ENCODE data around the gene KLHL29. TPM values are rescaled to one million over a fixed set of nuclear protein-coding genes. Genes with fewer than 3 reads are reported as not detected.

Gene KLHL29
- total RNA-seq, 3 donors from 2014 or later (not counting 1 experiment from before 2014, with no cell fraction given) = 0.24 to 0.43 (median 0.33) TPM

GRCh38 chr2:23359631-23360567, 25.1 kb upstream of the KLHL29 start:
- H3K4me3 Mint-ChIP-seq = no peak overlapping the region
- intact Hi-C loops (cut with micrococcal nuclease) = no loop called here
- H3K27ac ChIP-seq (ENCODE audit: low read length) = no peak overlapping the region
- WGBS (ENCODE audit: insufficient coverage) = 96% methylated on average over 19 of the region's 19 CpGs
- no peaks in the 10 kb centered on the region for H3K4me1 ChIP-seq (ENCODE audit: control insufficient read depth, insufficient read depth, low read length)
- H3K27me3 Mint-ChIP-seq (ENCODE audit: low read depth in 2 of 2) = peaks cover 11 to 21% of the 10 kb centered on the region in 2 donors
- DNase-seq (no peak), ATAC-seq (no peak)
- no peaks in the 10 kb centered on the region for H3K9me3 ChIP-seq (ENCODE audit: control insufficient read depth, insufficient read depth, low read length)
- H3K4me3 ChIP-seq (ENCODE audit: low read length) = no peak overlapping the region
- no peak for TF ChIP-seq CTCF (IDR thresholded peaks at IDR 0.05)
- H3K9me3 Mint-ChIP-seq = no peaks in the 10 kb centered on the region
- H3K27ac Mint-ChIP-seq = no peak overlapping the region
- H3K4me1 Mint-ChIP-seq = no peaks in the 10 kb centered on the region
- H3K36me3 ChIP-seq (ENCODE audit: control insufficient read depth, insufficient read depth, low read length) = no peaks in the 10 kb centered on the region
- peaks cover 2% of the 10 kb centered on the region for H3K27me3 ChIP-seq (ENCODE audit: control insufficient read depth, insufficient read depth, low read length)
- no peaks in the 10 kb centered on the region for H3K36me3 Mint-ChIP-seq

- Histone ChIP-seq H3K9me3 (ENCODE audit: control insufficient read depth, insufficient read depth, low read length) (no peaks in the 10 kb centered on the region), H3K27ac (ENCODE audit: low read length) (no peak overlapping the region), H3K4me3 (ENCODE audit: low read length) (no peak overlapping the region), H3K27me3 (ENCODE audit: control insufficient read depth, insufficient read depth, low read length) (peaks cover 4% of the 10 kb centered on the region), H3K4me1 (ENCODE audit: control insufficient read depth, insufficient read depth, low read length) (no peaks in the 10 kb centered on the region), H3K36me3 (ENCODE audit: control insufficient read depth, insufficient read depth, low read length) (no peaks in the 10 kb centered on the region)
- no peak overlapping the region for H3K27ac Mint-ChIP-seq
- H3K4me1 Mint-ChIP-seq = no peaks in the 10 kb centered on the region
- peaks cover 15 to 25% of the 10 kb centered on the region in 2 donors for H3K27me3 Mint-ChIP-seq (ENCODE audit: low read depth in 2 of 2)
- H3K4me3 Mint-ChIP-seq = no peak overlapping the region
- intact Hi-C loops (cut with micrococcal nuclease) = no loop called here
- no peaks in the 10 kb centered on the region for H3K36me3 Mint-ChIP-seq
- DNase-seq (no peak), ATAC-seq (no peak)
- no peak for TF ChIP-seq CTCF (IDR thresholded peaks at IDR 0.05)
- 73% methylated on average over 10 of the region's 13 CpGs for WGBS (ENCODE audit: insufficient coverage)
- H3K9me3 Mint-ChIP-seq = no peaks in the 10 kb centered on the region
Measured at GRCh38 chr2:23360571-23361125, 24.3 kb upstream of the KLHL29 start.

GRCh38 chr2:23361152-23361551, 23.8 kb upstream of the KLHL29 start:
- WGBS (ENCODE audit: insufficient coverage) = 75% methylated on average over 3 of the region's 3 CpGs
- Mint-ChIP-seq H3K27me3 (ENCODE audit: low read depth in 2 of 2) (peaks cover 15 to 28% of the 10 kb centered on the region in 2 donors), H3K4me3 (no peak overlapping the region), H3K36me3 (no peaks in the 10 kb centered on the region), H3K4me1 (no peaks in the 10 kb centered on the region), H3K27ac (no peak overlapping the region), H3K9me3 (no peaks in the 10 kb centered on the region)
- Histone ChIP-seq H3K4me3 (ENCODE audit: low read length) (no peak overlapping the region), H3K4me1 (ENCODE audit: control insufficient read depth, insufficient read depth, low read length) (no peaks in the 10 kb centered on the region), H3K27me3 (ENCODE audit: control insufficient read depth, insufficient read depth, low read length) (peaks cover 4% of the 10 kb centered on the region), H3K36me3 (ENCODE audit: control insufficient read depth, insufficient read depth, low read length) (no peaks in the 10 kb centered on the region), H3K9me3 (ENCODE audit: control insufficient read depth, insufficient read depth, low read length) (no peaks in the 10 kb centered on the region), H3K27ac (ENCODE audit: low read length) (no peak overlapping the region)
- ATAC-seq = no peak
- no peak for DNase-seq
- no peak for TF ChIP-seq CTCF (IDR thresholded peaks at IDR 0.05)
- intact Hi-C loops (cut with micrococcal nuclease) = no loop called here
